Glutamatergic neuron (in vitro differentiated cells): ENCODE data around the gene GARNL3. TPM values are rescaled to one million over a fixed set of nuclear protein-coding genes. Genes with fewer than 3 reads are reported as not detected.

Experiments
- DNase-seq: peaks from one replicate; pipeline ENCODE4 v3.0.0; 2022
- H3K27ac Mint-ChIP-seq: one replicate; pipeline ENCODE4 v1.8.0; 2020; ENCODE audit warnings: mild to moderate bottlenecking, mixed read lengths, inconsistent platforms; ENCODE audit not compliant: unreplicated experiment
- H3K27me3 Mint-ChIP-seq: one replicate; pipeline ENCODE4 v1.8.0; 2020; ENCODE audit warnings: mild to moderate bottlenecking, moderate library complexity, mixed read lengths, inconsistent platforms; ENCODE audit not compliant: unreplicated experiment
- H3K36me3 Mint-ChIP-seq: one replicate; pipeline ENCODE4 v1.8.0; 2020; ENCODE audit warnings: mild to moderate bottlenecking, mixed read lengths, inconsistent platforms; ENCODE audit not compliant: unreplicated experiment
- H3K4me1 Mint-ChIP-seq: one replicate; pipeline ENCODE4 v1.8.0; 2020; ENCODE audit warnings: mild to moderate bottlenecking, low read depth, mixed read lengths, inconsistent platforms; ENCODE audit not compliant: unreplicated experiment
- H3K4me3 Mint-ChIP-seq: one replicate; pipeline ENCODE4 v1.8.0; 2020; ENCODE audit warnings: mild to moderate bottlenecking, mixed read lengths, inconsistent platforms; ENCODE audit not compliant: unreplicated experiment
- H3K9me3 Mint-ChIP-seq: one replicate; pipeline ENCODE4 v1.8.0; 2020; ENCODE audit warnings: mild to moderate bottlenecking, moderate library complexity, mixed read lengths, inconsistent platforms; ENCODE audit not compliant: unreplicated experiment
- CTCF ChIP-seq: fragments of 200-600 bp; sonication (generic); IDR thresholded peaks from one replicate; pipeline ENCODE4 v1.5.0; 2021; ENCODE audit not compliant: partially characterized antibody, unreplicated experiment
- total RNA-seq: library from RNA; stranded (reverse); fragmentation: NEBNext Ultra II Directional; extraction: Animal tissue kit (Norgen Biotek cat#: 25700); gene quantifications from one replicate; pipeline ENCODE4 v1.2.1, GENCODE V29; 2021; ENCODE audit not compliant: unreplicated experiment

The GARNL3 gene
- total RNA-seq, 1 donor from 2014 or later = 14.7 TPM

- Mint-ChIP-seq H3K4me3 (no peak overlapping the region), H3K27me3 (peaks cover 6% of the 10 kb centered on the region), H3K9me3 (no peaks in the 10 kb centered on the region), H3K36me3 (no peaks in the 10 kb centered on the region), H3K27ac (no peak overlapping the region), H3K4me1 (no peaks in the 10 kb centered on the region)
- no peak for DNase-seq
- TF ChIP-seq CTCF = no peak
These were observed 34.7 kb upstream of the GARNL3 start for GRCh38 chr9:127229691-127230417.

GRCh38 chr9:127231666-127232065 is 32.9 kb upstream of the GARNL3 start:
- no peak for TF ChIP-seq CTCF
- H3K9me3 Mint-ChIP-seq = no peaks in the 10 kb centered on the region
- H3K4me1 Mint-ChIP-seq = no peaks in the 10 kb centered on the region
- no peak overlapping the region for H3K27ac Mint-ChIP-seq
- H3K27me3 Mint-ChIP-seq = no peaks in the 10 kb centered on the region
- H3K36me3 Mint-ChIP-seq = no peaks in the 10 kb centered on the region
- DNase-seq = no peak
- no peak overlapping the region for H3K4me3 Mint-ChIP-seq

GRCh38 chr9:127232833-127233549 is 31.6 kb upstream of the GARNL3 start:
- Mint-ChIP-seq H3K36me3 (no peaks in the 10 kb centered on the region), H3K27ac (no peak overlapping the region), H3K9me3 (no peaks in the 10 kb centered on the region), H3K4me1 (no peaks in the 10 kb centered on the region), H3K4me3 (no peak overlapping the region), H3K27me3 (no peaks in the 10 kb centered on the region)
- no peak for TF ChIP-seq CTCF
- no peak for DNase-seq

GRCh38 chr9:127233550-127233949 is 31.0 kb upstream of the GARNL3 start:
- H3K4me3 Mint-ChIP-seq = no peak overlapping the region
- no peak for DNase-seq
- H3K36me3 Mint-ChIP-seq = no peaks in the 10 kb centered on the region
- H3K27me3 Mint-ChIP-seq = no peaks in the 10 kb centered on the region
- H3K27ac Mint-ChIP-seq = no peak overlapping the region
- TF ChIP-seq CTCF = no peak
- no peaks in the 10 kb centered on the region for H3K9me3 Mint-ChIP-seq
- H3K4me1 Mint-ChIP-seq = no peaks in the 10 kb centered on the region

GRCh38 chr9:127233989-127234388 is 30.6 kb upstream of the GARNL3 start:
- H3K9me3 Mint-ChIP-seq = no peaks in the 10 kb centered on the region
- no peak overlapping the region for H3K4me3 Mint-ChIP-seq
- H3K27ac Mint-ChIP-seq = no peak overlapping the region
- no peak for TF ChIP-seq CTCF
- H3K27me3 Mint-ChIP-seq = no peaks in the 10 kb centered on the region
- H3K4me1 Mint-ChIP-seq = no peaks in the 10 kb centered on the region
- DNase-seq = no peak
- H3K36me3 Mint-ChIP-seq = no peaks in the 10 kb centered on the region
